ENCODE results near the gene RAD51AP2.
"Not testable (repeated sequence)": the region's sequence is repeated elsewhere in the genome, so short reads cannot be mapped to it uniquely, and the experiment has no call there.

Gene RAD51AP2

GRCh38 chr2:17518212-17519154 lies at the start of gene RAD51AP2:
RAD51AP2 (minus strand) TSS chr2:17518440; CDS start chr2:17518415, 25 bp downstream.
- peak; percentile 89 for ATAC-seq
- H3K36me3 Mint-ChIP-seq: no peaks in the 10 kb centered on the region
- H3K9me3 Mint-ChIP-seq: no peaks in the 10 kb centered on the region
- H3K27ac Mint-ChIP-seq: no peak within 1 kb of the TSS
- peaks cover 44% of the 10 kb centered on the region for H3K27me3 Mint-ChIP-seq
- peaks cover 26% of the 10 kb centered on the region for H3K4me1 Mint-ChIP-seq
- H3K4me3 Mint-ChIP-seq: peak within 1 kb of the TSS; percentile 55

- not testable (repeated sequence) for H3K27ac Mint-ChIP-seq, H3K9me3 Mint-ChIP-seq, H3K4me1 Mint-ChIP-seq, ATAC-seq, H3K4me3 Mint-ChIP-seq, H3K36me3 Mint-ChIP-seq
- H3K27me3 Mint-ChIP-seq: peaks cover 10% of the 10 kb centered on the region
Measured at GRCh38 chr2:17565726-17566125, 47.5 kb upstream of the RAD51AP2 start.

- Mint-ChIP-seq H3K27ac (no peak overlapping the region), H3K36me3 (no peaks in the 10 kb centered on the region), H3K9me3 (no peaks in the 10 kb centered on the region), H3K27me3 (no peaks in the 10 kb centered on the region), H3K4me1 (no peaks in the 10 kb centered on the region), H3K4me3 (no peak overlapping the region)
- no peak for ATAC-seq
Measured at GRCh38 chr2:17558878-17559277, 40.6 kb upstream of the RAD51AP2 start.

GRCh38 chr2:17558053-17558452 lies 39.8 kb upstream of the RAD51AP2 start:
- Mint-ChIP-seq H3K9me3 (no peaks in the 10 kb centered on the region), H3K4me3 (no peak overlapping the region), H3K27me3 (no peaks in the 10 kb centered on the region), H3K27ac (no peak overlapping the region), H3K4me1 (no peaks in the 10 kb centered on the region), H3K36me3 (no peaks in the 10 kb centered on the region)
- no peak for ATAC-seq

- Mint-ChIP-seq H3K36me3 (no peaks in the 10 kb centered on the region), H3K27me3 (no peaks in the 10 kb centered on the region), H3K4me3 (no peak overlapping the region), H3K9me3 (no peaks in the 10 kb centered on the region), H3K4me1 (no peaks in the 10 kb centered on the region), H3K27ac (no peak overlapping the region)
- no peak for ATAC-seq
Measured at GRCh38 chr2:17557596-17557995, 39.4 kb upstream of the RAD51AP2 start.

GRCh38 chr2:17555150-17555549 lies 36.9 kb upstream of the RAD51AP2 start:
- H3K4me1 Mint-ChIP-seq: no peaks in the 10 kb centered on the region
- H3K27me3 Mint-ChIP-seq: no peaks in the 10 kb centered on the region
- no peaks in the 10 kb centered on the region for H3K9me3 Mint-ChIP-seq
- no peak for ATAC-seq
- no peak overlapping the region for H3K27ac Mint-ChIP-seq
- H3K36me3 Mint-ChIP-seq: no peaks in the 10 kb centered on the region
- H3K4me3 Mint-ChIP-seq: no peak overlapping the region

GRCh38 chr2:17550907-17551306 lies 32.7 kb upstream of the RAD51AP2 start:
- no peak overlapping the region for H3K4me3 Mint-ChIP-seq
- no peaks in the 10 kb centered on the region for H3K36me3 Mint-ChIP-seq
- no peak overlapping the region for H3K27ac Mint-ChIP-seq
- no peak for ATAC-seq
- no peaks in the 10 kb centered on the region for H3K4me1 Mint-ChIP-seq
- peaks cover 23% of the 10 kb centered on the region for H3K27me3 Mint-ChIP-seq
- no peaks in the 10 kb centered on the region for H3K9me3 Mint-ChIP-seq

- Mint-ChIP-seq H3K4me3 (no peak overlapping the region), H3K36me3 (no peaks in the 10 kb centered on the region), H3K27ac (no peak overlapping the region), H3K4me1 (no peaks in the 10 kb centered on the region), H3K27me3 (peaks cover 39% of the 10 kb centered on the region), H3K9me3 (no peaks in the 10 kb centered on the region)
- no peak for ATAC-seq
Measured at GRCh38 chr2:17547737-17548136, 29.5 kb upstream of the RAD51AP2 start.

- no peak overlapping the region for H3K27ac Mint-ChIP-seq
- no peak overlapping the region for H3K4me3 Mint-ChIP-seq
- no peaks in the 10 kb centered on the region for H3K36me3 Mint-ChIP-seq
- ATAC-seq: no peak
- H3K4me1 Mint-ChIP-seq: no peaks in the 10 kb centered on the region
- peaks cover 39% of the 10 kb centered on the region for H3K27me3 Mint-ChIP-seq
- H3K9me3 Mint-ChIP-seq: no peaks in the 10 kb centered on the region
Measured at GRCh38 chr2:17547237-17547636, 29.0 kb upstream of the RAD51AP2 start.

GRCh38 chr2:17545680-17546613 lies 27.7 kb upstream of the RAD51AP2 start:
- H3K27me3 Mint-ChIP-seq: peaks cover 51% of the 10 kb centered on the region

GRCh38 chr2:17544256-17544655 lies 26.0 kb upstream of the RAD51AP2 start:
- H3K9me3 Mint-ChIP-seq: no peaks in the 10 kb centered on the region
- H3K27ac Mint-ChIP-seq: no peak overlapping the region
- H3K36me3 Mint-ChIP-seq: no peaks in the 10 kb centered on the region
- no peak for ATAC-seq
- H3K27me3 Mint-ChIP-seq: peaks cover 64% of the 10 kb centered on the region
- no peak overlapping the region for H3K4me3 Mint-ChIP-seq
- H3K4me1 Mint-ChIP-seq: peaks cover 24% of the 10 kb centered on the region

More at GRCh38 chr2:17545680-17546613, 27.7 kb upstream of the RAD51AP2 start:
- Mint-ChIP-seq H3K4me3 (no peak overlapping the region), H3K36me3 (no peaks in the 10 kb centered on the region), H3K27ac (no peak overlapping the region), H3K9me3 (no peaks in the 10 kb centered on the region), H3K4me1 (peaks cover 7% of the 10 kb centered on the region)
- ATAC-seq: no peak

- no peak overlapping the region for H3K27ac Mint-ChIP-seq
- no peaks in the 10 kb centered on the region for H3K36me3 Mint-ChIP-seq
- H3K4me3 Mint-ChIP-seq: no peak overlapping the region
- no peaks in the 10 kb centered on the region for H3K9me3 Mint-ChIP-seq
- peaks cover 63% of the 10 kb centered on the region for H3K27me3 Mint-ChIP-seq
- no peak for ATAC-seq
- H3K4me1 Mint-ChIP-seq: peaks cover 26% of the 10 kb centered on the region
Measured at GRCh38 chr2:17543848-17544247, 25.6 kb upstream of the RAD51AP2 start.

- Mint-ChIP-seq H3K4me1 (peaks cover 26% of the 10 kb centered on the region), H3K27me3 (peaks cover 63% of the 10 kb centered on the region), H3K9me3 (no peaks in the 10 kb centered on the region), H3K4me3 (no peak overlapping the region), H3K27ac (no peak overlapping the region), H3K36me3 (no peaks in the 10 kb centered on the region)
- ATAC-seq: no peak
Measured at GRCh38 chr2:17543131-17543660, 25.0 kb upstream of the RAD51AP2 start.

GRCh38 chr2:17542471-17542870 lies 24.2 kb upstream of the RAD51AP2 start:
- H3K27ac Mint-ChIP-seq: no peak overlapping the region
- H3K27me3 Mint-ChIP-seq: peaks cover 63% of the 10 kb centered on the region
- peaks cover 26% of the 10 kb centered on the region for H3K4me1 Mint-ChIP-seq
- H3K4me3 Mint-ChIP-seq: no peak overlapping the region
- H3K9me3 Mint-ChIP-seq: no peaks in the 10 kb centered on the region
- no peaks in the 10 kb centered on the region for H3K36me3 Mint-ChIP-seq
- ATAC-seq: no peak

GRCh38 chr2:17541531-17541950 lies 23.3 kb upstream of the RAD51AP2 start:
- H3K27ac Mint-ChIP-seq: no peak overlapping the region
- H3K27me3 Mint-ChIP-seq: peaks cover 64% of the 10 kb centered on the region
- no peak for ATAC-seq
- H3K36me3 Mint-ChIP-seq: no peaks in the 10 kb centered on the region
- no peak overlapping the region for H3K4me3 Mint-ChIP-seq
- H3K9me3 Mint-ChIP-seq: no peaks in the 10 kb centered on the region
- peaks cover 26% of the 10 kb centered on the region for H3K4me1 Mint-ChIP-seq
